ENCODE results near the gene METTL2B.
"Not testable (repeated sequence)": the region's sequence is repeated elsewhere in the genome, so short reads cannot be mapped to it uniquely, and the experiment has no call there.

METTL2B gene

DNA sequence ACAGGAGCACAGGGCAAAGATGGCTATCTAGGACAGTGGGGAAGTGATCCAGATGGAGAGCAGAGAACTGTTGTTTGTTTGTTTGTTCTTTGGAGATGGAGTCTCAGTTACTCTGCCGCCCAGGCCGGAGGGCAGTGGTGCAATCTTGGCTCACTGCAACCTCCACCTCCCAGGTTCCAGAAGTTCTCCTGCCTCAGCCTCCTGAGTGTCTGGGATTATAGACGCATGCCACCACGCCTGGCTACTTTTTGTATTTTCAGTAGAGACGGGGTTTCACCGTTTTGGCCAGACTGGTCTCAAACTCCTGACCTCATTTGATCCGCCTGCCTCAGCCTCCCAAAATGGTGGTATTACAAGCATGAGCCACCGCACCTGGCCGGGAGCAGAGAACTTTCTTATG is 20.9 kb downstream of the METTL2B start:
- no peak for DNase-seq (ENCODE audit: low read depth)
- TF ChIP-seq, protein P1, sequence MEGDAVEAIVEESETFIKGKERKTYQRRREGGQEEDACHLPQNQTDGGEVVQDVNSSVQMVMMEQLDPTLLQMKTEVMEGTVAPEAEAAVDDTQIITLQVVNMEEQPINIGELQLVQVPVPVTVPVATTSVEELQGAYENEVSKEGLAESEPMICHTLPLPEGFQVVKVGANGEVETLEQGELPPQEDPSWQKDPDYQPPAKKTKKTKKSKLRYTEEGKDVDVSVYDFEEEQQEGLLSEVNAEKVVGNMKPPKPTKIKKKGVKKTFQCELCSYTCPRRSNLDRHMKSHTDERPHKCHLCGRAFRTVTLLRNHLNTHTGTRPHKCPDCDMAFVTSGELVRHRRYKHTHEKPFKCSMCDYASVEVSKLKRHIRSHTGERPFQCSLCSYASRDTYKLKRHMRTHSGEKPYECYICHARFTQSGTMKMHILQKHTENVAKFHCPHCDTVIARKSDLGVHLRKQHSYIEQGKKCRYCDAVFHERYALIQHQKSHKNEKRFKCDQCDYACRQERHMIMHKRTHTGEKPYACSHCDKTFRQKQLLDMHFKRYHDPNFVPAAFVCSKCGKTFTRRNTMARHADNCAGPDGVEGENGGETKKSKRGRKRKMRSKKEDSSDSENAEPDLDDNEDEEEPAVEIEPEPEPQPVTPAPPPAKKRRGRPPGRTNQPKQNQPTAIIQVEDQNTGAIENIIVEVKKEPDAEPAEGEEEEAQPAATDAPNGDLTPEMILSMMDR (IDR thresholded peaks at IDR 0.05; ENCODE audit: insufficient read depth, low read depth, low read length, missing control alignments), result no peak
- H3K4me3 ChIP-seq (ENCODE audit: low read depth, low read length), result no peak overlapping the region

DNA sequence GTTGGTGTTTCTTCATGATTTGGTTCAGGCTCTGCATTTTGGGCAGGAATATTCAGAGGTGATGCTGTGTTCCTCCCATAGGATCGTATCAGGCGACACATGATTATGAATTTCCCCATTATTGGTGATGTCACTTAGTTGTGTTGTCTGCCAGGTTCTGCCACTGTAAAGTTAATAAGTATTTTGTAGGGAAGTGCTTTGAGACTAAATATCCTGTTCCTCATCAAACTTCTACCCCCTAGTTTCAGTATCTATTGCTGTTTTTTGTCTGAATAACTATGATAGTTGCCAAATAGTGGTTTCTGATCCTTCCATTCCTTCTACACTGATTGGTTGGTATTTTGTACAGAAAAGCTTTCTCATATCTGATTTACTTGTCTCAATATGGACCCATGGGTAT is 28.9 kb downstream of the METTL2B start:
- not testable (repeated sequence) for DNase-seq (ENCODE audit: low read depth); H3K4me3 ChIP-seq (ENCODE audit: low read depth, low read length)

DNA sequence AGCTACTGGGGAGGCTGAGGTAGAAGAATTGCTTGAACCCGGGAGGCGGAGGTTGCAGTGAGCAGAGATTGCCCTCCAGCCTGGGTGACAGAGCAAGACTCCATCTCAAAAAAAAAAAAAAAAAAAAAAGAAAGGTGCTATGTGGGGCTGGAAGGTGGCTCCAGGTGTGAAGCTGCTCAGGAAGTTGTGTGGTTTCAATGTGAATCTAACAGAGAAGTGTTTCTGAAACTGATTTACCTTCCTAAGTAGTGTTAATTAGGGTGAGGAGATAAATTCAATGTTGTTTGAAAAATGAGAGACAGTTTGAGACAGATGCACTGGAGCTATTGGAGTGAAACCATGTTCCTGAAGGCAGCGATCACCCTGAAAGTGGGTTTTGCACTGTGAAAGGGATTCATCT is 30.3 kb downstream of the METTL2B start:
- DNase-seq (ENCODE audit: low read depth), result peak; percentile 74
- H3K4me3 ChIP-seq (ENCODE audit: low read depth, low read length), result not testable (repeated sequence)

DNA sequence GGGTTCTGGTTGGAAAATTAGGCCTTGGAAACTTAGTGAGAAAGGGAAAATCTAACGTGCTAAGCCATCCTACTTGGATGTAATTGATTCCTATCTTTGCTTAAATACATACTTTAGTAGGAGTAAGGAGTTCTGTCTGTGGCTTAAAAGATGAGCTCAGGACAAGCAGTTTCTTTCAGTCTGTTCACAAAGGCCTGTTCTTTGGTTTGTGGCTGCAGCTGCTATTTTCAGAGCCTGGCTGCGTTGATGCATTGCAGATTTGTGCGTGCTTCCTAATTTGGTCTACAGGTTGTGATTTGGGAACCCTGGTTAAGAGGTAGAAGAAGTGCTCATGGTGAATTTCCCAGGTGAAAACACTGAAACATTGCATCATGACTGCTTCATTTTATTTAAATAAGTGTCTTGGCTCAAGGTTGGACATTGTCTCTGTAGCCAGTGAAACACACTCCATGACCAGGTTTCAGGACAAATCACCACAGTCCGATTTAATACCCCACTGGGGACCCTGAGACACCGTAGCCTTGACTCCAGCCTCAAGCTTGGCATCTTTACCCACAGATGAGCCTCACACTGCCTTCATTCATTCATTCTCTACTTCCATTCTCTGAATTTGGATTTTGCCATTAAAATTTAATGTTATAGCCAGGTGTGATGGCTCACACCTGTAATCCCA is 30.9 kb downstream of the METTL2B start:
- not testable (repeated sequence) for H3K4me3 ChIP-seq (ENCODE audit: low read depth, low read length)

DNA sequence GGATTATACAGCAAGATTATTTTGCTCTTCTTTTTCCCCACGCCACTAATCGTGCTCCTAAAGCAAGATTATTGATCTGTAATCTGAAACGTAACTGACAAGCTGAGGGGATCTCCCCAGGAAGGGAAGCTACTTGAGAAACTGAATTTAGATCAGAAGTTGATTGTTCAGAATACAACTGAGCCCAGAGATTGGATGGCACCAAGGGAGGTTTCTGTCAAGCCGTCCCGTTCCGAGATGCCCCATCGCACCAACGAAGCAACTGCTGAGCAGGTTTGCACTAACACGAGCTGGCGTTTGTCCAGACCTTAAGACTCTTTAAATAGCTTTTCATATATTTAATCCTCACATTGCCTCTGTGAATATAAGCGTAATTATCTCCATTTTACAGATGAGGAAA is 35.1 kb downstream of the METTL2B start:
- not testable (repeated sequence) for H3K4me3 ChIP-seq (ENCODE audit: low read depth, low read length)
- DNase-seq (ENCODE audit: low read depth), result peak; percentile 9

More for the DNA sequence above, 30.9 kb downstream of the METTL2B start:
- DNase-seq (ENCODE audit: low read depth), result peak; percentile 45

DNA sequence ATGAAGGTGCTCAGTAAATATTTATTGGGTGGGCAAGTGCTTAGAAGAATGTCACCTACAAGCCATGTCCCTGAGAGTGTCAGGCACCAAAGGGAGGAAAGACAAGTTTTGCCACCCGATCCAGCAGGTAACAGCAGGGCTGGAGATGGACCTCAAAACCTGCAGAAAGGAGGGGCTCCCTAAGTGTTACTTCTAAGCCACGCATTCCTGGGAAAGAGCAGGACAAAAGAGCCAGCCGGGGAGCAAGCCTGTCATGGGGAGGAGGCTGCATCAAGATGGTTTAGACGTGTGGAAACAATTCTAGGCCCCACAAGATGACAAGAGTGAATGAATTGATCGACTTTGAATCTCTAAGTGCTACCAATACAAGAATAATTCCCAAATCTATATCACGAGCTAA is 38.7 kb downstream of the METTL2B start:
- not testable (repeated sequence) for H3K4me3 ChIP-seq (ENCODE audit: low read depth, low read length); DNase-seq (ENCODE audit: low read depth)

DNA sequence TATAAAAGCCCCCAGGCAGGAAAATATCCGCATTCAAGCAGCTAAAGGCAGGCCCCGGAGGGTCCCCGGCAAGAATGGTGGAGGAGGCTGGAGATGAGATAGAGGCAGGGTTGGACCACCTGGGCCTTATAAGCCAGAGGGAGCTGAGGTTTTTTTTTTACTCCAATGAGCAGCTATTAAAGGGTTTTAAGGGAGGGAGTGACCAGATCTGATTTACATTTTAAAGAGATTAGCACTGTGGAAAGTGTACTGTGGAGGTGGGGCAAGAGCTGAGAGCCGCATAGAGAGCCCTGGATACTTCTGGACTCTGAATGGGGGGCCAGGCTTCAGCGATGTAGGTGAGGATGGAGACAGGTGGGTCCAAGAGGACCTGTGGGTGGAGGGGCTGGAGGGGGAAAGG is 40.5 kb downstream of the METTL2B start:
- not testable (repeated sequence) for DNase-seq (ENCODE audit: low read depth); H3K4me3 ChIP-seq (ENCODE audit: low read depth, low read length)

DNA sequence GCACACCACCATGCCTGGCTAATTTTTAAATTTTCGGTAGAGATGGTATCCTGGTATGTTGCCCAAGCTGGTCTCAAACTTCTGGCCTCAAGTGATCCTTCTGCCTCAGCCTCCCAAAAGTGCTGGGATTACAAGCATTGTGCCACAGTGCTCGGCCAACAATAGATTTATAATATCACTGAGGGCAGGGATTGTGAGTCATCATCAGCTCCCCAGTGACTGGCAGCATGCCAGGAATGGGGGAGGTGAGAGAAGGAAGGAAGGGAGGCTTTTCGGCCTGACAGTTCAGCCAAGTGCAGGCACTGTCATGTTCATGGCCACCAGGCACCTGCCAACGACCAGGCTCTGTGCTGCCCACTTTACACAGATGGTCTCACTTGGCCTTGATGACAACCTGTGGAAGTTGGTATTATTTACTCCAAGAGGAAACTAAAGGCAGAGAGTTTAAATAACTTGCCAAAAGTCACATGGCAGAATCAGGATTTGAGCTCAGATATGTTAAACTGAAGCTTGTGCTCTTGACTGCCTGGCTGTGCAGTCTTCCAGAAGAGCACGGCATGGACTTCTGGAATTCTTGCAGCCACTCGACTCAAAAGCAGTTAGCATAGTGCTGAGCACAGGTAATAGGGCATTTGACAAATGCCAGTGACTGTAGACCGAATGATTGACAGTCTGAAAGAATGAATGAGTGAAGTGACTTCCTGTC is 46.8 kb downstream of the METTL2B start:
- not testable (repeated sequence) for H3K4me3 ChIP-seq (ENCODE audit: low read depth, low read length)
- DNase-seq (ENCODE audit: low read depth), result peak; percentile 39

DNA sequence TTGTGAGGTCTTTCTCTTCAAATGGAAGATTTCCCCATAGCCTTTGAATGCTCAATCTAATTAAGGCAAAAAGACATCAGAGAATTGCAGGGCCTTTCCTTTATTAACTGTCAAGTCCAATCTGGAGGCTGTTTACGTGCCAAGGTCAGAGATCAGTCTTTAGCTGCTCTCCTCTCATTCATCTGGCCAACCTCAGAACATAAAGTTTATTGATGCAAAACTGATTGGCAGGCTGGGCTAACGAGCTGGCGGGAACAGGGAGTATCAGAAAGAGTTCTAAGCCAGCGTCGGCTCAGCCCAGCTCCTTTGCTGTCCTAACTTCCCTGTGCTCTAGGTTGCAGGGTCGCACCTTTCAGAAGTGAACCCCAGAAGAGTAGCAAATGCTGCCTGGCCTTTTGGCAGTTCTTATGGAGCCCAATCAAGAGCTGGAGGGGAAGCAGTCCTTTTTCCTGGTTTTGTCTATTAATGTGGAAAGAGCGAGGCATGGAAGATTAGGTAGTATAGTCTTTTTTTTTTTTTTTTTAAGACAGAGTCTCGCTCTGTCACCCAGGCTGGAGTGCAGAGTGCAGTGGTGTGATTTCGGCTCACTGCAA is 47.5 kb downstream of the METTL2B start:
- H3K4me3 ChIP-seq (ENCODE audit: low read depth, low read length); DNase-seq (ENCODE audit: low read depth): not testable (repeated sequence)

DNA sequence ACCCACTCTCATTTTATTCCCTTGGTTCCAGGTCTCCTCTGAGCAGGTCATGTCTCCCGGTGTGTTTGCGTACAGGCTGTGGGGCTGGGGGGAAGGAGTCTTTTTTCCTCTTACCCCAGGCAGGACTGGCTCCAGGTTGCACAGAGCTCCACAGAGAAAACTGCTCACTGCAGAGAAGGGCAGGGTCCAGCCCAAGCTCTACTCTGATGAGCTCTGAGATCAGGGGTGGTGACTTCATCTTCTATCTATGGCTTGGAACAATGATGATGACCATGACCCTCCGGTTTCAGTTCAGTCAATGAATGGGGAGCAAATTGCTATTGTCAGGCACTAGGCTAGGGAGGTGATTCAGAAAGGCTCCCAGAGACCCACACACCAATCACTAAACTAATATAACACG is 49.0 kb downstream of the METTL2B start:
- DNase-seq (ENCODE audit: low read depth); H3K4me3 ChIP-seq (ENCODE audit: low read depth, low read length): not testable (repeated sequence)

DNA sequence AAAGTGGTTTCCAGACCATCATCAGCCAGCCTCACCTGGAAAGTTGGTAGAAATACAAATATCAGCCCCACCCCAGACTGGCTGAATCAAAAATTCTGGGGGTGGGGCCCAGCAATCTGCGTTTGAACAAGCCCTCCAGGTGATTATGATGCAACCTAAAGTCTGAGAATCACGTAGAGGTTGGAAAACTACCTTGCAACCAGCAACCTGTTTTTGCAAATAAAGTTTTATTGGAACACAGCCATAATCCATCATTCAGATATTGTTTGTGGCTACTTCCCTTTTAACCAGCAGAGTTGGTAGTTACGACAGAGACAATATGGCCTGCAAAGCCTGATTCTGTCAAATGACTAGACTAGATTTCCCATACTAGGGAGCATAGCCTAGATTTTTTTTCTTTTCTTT is 49.5 kb downstream of the METTL2B start:
- not testable (repeated sequence) for DNase-seq (ENCODE audit: low read depth); H3K4me3 ChIP-seq (ENCODE audit: low read depth, low read length)

DNA sequence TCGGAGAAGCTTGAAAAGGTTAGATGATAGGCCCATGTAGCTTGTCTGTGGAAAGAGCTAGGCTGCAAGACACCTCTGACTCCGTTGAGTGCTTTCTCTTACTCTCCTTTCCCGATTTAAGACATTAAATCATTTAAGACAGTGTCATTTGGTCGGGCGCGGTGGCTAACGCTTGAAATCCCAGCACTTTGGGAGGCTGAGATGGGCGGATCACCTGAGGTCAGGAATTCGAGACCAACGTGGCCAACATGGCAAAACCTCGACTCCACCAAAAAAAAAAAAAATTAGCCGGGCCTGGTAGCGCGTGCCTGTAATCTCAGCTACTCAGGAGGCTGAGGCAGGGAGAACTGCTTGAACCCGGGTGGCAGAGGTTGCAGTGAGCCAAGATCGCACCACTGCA is 52.6 kb downstream of the METTL2B start:
- H3K4me3 ChIP-seq (ENCODE audit: low read depth, low read length); DNase-seq (ENCODE audit: low read depth): not testable (repeated sequence)

DNA sequence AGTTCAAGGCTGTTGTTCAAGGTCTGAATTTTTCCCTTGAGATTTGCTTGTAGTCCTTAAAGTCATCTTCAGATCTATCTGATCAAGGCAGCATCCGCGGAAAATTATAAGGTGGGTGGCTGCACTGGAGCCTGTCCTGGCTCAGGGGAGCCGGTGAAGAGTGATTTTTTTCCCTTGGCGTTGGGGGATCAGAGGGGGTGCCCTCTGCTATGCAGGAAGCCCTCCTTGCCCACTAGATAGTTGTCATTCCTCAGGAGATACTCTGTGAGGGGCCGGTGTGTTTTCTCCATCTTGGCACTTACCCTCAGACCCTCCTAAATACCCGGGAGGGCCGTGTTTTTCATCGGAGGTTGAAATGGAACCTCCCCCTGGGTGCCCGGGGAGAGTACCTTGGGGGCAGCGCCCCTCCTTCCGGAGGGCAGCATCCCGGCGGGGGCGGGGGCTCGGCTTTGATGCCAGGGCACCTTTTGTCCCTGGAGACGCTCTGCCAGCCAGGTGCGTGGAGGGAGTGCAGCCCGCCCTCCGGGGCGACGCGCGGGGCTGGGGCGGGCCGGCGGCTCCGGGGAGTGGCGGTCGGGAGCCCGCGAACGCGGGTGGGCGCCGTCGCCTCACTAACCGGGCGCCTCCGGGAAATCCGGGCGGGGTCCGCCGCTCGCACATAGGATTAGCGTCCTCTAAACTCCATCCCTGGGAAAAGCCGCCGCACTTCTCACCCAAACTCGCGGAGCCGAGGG is 53.7 kb downstream of the METTL2B start:
- peak; percentile 16 for DNase-seq (ENCODE audit: low read depth)
- peak overlapping the region; percentile 91 for H3K4me3 ChIP-seq (ENCODE audit: low read depth, low read length)
